ENCODE data around the gene CALB2. TPM values are rescaled to one million over a fixed set of nuclear protein-coding genes. Genes with fewer than 3 reads are reported as not detected.

CALB2 gene
- total and polyA plus RNA-seq, 5 experiments from 2014 or later, result not detected

Other genes starting within 250 kb of the CALB2 start
- gene HYDIN, start 128.0 kb upstream of the CALB2 start, total RNA-seq, result not detected
- gene HYDIN, start 128.0 kb upstream of the CALB2 start, polyA plus RNA-seq, result not detected
- 10 to 100 TPM; 25.2 to 25.6 TPM for gene CMTR2, start 69.3 kb upstream of the CALB2 start, total RNA-seq
- 10 to 100 TPM; 16.6 to 24.1 (median 22.0) TPM for gene CMTR2, start 69.3 kb upstream of the CALB2 start, polyA plus RNA-seq
- not detected for gene TLE7, start 83.3 kb downstream of the CALB2 start, total RNA-seq
- not detected for gene TLE7, start 83.3 kb downstream of the CALB2 start, polyA plus RNA-seq
- 10 to 100 TPM; 17.6 to 18.2 TPM for gene ZNF23, start 103.5 kb downstream of the CALB2 start, total RNA-seq
- 1 to 10 TPM; 8.3 to 9.6 (median 8.4) TPM for gene ZNF23, start 103.5 kb downstream of the CALB2 start, polyA plus RNA-seq
- gene ZNF19, start 130.6 kb downstream of the CALB2 start, total RNA-seq, result 10 to 100 TPM; 15.0 to 17.5 TPM
- 1 to 10 TPM in 2 of 3 donors, under 1 TPM in 1; 0.27 to 2.3 (median 2.1) TPM for gene ZNF19, start 130.6 kb downstream of the CALB2 start, polyA plus RNA-seq
- gene CHST4, start 167.7 kb downstream of the CALB2 start, total RNA-seq, result not detected
- not detected for gene CHST4, start 167.7 kb downstream of the CALB2 start, polyA plus RNA-seq
- gene TAT, start 218.4 kb downstream of the CALB2 start, total RNA-seq, result not detected
- gene TAT, start 218.4 kb downstream of the CALB2 start, polyA plus RNA-seq, result not detected